Measurements from ENCODE around the gene NECAP2. TPM values are rescaled to one million over a fixed set of nuclear protein-coding genes. Genes with fewer than 3 reads are reported as not detected.

The NECAP2 gene, protein sequence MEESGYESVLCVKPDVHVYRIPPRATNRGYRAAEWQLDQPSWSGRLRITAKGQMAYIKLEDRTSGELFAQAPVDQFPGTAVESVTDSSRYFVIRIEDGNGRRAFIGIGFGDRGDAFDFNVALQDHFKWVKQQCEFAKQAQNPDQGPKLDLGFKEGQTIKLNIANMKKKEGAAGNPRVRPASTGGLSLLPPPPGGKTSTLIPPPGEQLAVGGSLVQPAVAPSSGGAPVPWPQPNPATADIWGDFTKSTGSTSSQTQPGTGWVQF
- 100.0 and 116 TPM in 2 replicates for polyA plus RNA-seq (2012; rRNA removed)
- 87.0 and 99.7 TPM in 2 replicates for polyA plus RNA-seq (2012; cell fraction: cytosol; rRNA removed)
- 84.0 and 90.1 TPM in 2 replicates for polyA plus RNA-seq (2012; cell fraction: nucleus; rRNA removed)

DNA sequence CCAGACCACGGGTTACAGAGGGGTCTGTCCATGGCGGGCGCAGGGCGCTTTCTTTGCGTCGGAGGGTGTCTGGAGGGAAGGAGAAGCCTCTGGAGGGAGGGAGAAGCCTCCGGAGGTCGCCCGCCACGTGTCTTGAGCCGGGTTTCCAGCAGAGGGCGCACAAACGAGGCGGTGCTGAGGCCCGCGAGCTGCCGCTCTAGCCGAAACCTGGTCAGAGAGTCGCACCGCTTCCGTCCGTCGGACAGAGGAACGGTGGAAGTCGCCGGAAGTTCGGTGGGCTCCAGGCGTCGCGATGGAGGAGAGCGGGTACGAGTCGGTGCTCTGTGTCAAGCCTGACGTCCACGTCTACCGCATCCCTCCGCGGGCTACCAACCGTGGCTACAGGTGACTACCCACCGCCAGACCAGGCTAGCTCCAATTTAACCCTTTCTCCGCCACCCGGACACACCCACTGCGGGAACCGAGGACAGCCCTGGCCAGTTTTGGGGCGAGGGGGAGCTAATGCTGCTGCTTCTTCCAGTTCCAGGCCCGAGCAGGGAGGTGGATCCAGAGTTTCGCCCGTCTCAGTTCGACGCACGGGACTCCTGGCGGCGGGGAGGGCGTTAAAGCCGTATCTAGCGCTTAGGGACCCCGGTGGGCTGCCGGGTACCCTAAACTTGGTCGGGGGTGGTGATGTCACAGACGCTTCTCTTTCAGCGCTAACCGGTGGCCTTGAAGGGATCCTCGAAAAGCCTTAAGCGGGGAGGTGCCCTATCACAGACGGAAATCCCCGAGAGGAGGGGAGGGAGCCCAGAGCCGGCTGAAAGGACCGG is at the start of gene NECAP2:
NECAP2 (plus strand) TSS at position 255 of the 812 bp plus-strand sequence; CDS start at position 293, 38 bp downstream.
- peaks cover 9% of the 10 kb centered on the region; the same call in 1 of the 2 replicates for H4K20me1 ChIP-seq (ENCODE audit: insufficient read depth)
- no peaks in the 10 kb centered on the region for H3K27me3 ChIP-seq (ENCODE audit: insufficient read depth)
- peak within 1 kb of the TSS; percentile 77 for H3K4me2 ChIP-seq
- CTCF ChIA-PET = interaction anchor here (0.6 to 2.2 kb wide), 25 partner anchors 9 to 368 kb away, joined by 3 to 15 read pairs (median 4); partner anchors contain the start of genes FAM131C and NBPF1
- H3K27ac ChIP-seq (ENCODE audit: low read depth in 2 of 2, low read length in 1 of 2) = peak within 1 kb of the TSS; percentile 63 to 80
- peaks cover 23 to 24% of the 10 kb centered on the region in 2 experiments for H3K36me3 ChIP-seq (replicated peaks in 1 of 2; ENCODE audit: control insufficient read depth in 1 of 2, insufficient read depth in 2 of 2, low read length in 1 of 2)
- H3K4me1 ChIP-seq (ENCODE audit: control insufficient read depth in 1 of 2, insufficient read depth in 2 of 2, low read depth in 1 of 2, low read length in 1 of 2) = peaks cover 3 to 6% of the 10 kb centered on the region in 2 experiments; a peak in 1 of 4 replicates
- peak within 1 kb of the TSS; percentile 90 to 100 for H3K4me3 ChIP-seq (ENCODE audit: low read depth in 2 of 2, low read length in 1 of 2)
- peak within 1 kb of the TSS; percentile 82 for H3K9ac ChIP-seq
- no peaks in the 10 kb centered on the region for H3K9me3 ChIP-seq
- peaks cover 8% of the 10 kb centered on the region for H3F3A ChIP-seq (replicated peaks; ENCODE audit: insufficient read depth)
- H3K79me2 ChIP-seq (ENCODE audit: insufficient read depth) = peaks cover 49% of the 10 kb centered on the region
- H2AFZ ChIP-seq (ENCODE audit: low read depth) = peak within 1 kb of the TSS; percentile 99; the same call in 1 of the 2 replicates
- POLR2A ChIA-PET = interaction anchor here (0.5 to 1.3 kb wide), 6 partner anchors 13 to 88 kb away, joined by 3 to 5 read pairs (median 3); partner anchors contain the start of gene FBXO42
- DNase-seq = peak; percentile 92
- H3K9me2 ChIP-seq = no peaks in the 10 kb centered on the region
- WGBS (ENCODE audit: low lambda C conversion rate) = 2% methylated on average over 36 of the region's 68 CpGs
- TF ChIP-seq, protein P1, sequence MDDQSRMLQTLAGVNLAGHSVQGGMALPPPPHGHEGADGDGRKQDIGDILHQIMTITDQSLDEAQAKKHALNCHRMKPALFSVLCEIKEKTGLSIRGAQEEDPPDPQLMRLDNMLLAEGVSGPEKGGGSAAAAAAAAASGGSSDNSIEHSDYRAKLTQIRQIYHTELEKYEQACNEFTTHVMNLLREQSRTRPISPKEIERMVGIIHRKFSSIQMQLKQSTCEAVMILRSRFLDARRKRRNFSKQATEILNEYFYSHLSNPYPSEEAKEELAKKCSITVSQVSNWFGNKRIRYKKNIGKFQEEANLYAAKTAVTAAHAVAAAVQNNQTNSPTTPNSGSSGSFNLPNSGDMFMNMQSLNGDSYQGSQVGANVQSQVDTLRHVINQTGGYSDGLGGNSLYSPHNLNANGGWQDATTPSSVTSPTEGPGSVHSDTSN (IDR thresholded peaks at IDR 0.05) = no peak
- TF ChIP-seq FOSL2 (IDR thresholded peaks at IDR 0.05; ENCODE audit: borderline replicate concordance, low read depth) (no peak), ELF1 (IDR thresholded peaks at IDR 0.05) (peak; percentile 75), JUND (IDR thresholded peaks at IDR 0.05) (no peak), SMC3 (IDR thresholded peaks at IDR 0.05; ENCODE audit: low read depth, low read length) (peak; percentile 49), GABPA (IDR thresholded peaks at IDR 0.05; ENCODE audit: low read depth) (peak; percentile 91), FOXM1 (IDR thresholded peaks at IDR 0.05; ENCODE audit: low read depth) (no peak), GATA2 (CRISPR knock-in tag; IDR thresholded peaks at IDR 0.05) (no peak), CHD2 (IDR thresholded peaks at IDR 0.05; ENCODE audit: low read length, partially characterized antibody) (peak; percentile 78), TAF1 (IDR thresholded peaks at IDR 0.05; ENCODE audit: borderline replicate concordance, low read depth, low read length) (peak; percentile 90), RFX5 (IDR thresholded peaks at IDR 0.05; ENCODE audit: low read length) (0 out of 2 replicates have a peak, but pooled peaks have one; percentile 46), RXRA (IDR thresholded peaks at IDR 0.05; ENCODE audit: borderline replicate concordance, low read depth) (no peak), TCF12 (IDR thresholded peaks at IDR 0.05) (no peak), SIN3A (IDR thresholded peaks at IDR 0.05; ENCODE audit: borderline replicate concordance, low read depth, low read length) (peak; percentile 91), NFIC (IDR thresholded peaks at IDR 0.05; ENCODE audit: borderline replicate concordance) (no peak), YY1 (IDR thresholded peaks at IDR 0.05; ENCODE audit: low read depth) (peak; percentile 77), FOXJ3 (CRISPR knock-in tag; IDR thresholded peaks at IDR 0.05) (peak; percentile 76; the same call in 1 of the 2 replicates), MEF2A (IDR thresholded peaks at IDR 0.05; ENCODE audit: borderline replicate concordance, low read depth) (no peak), NRF1 (IDR thresholded peaks at IDR 0.05; ENCODE audit: low read depth, low read length) (no peak), RAD21 (IDR thresholded peaks at IDR 0.05; ENCODE audit: low read length) (peak; percentile 30)
- TF ChIP-seq, protein P2, sequence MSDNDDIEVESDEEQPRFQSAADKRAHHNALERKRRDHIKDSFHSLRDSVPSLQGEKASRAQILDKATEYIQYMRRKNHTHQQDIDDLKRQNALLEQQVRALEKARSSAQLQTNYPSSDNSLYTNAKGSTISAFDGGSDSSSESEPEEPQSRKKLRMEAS (IDR thresholded peaks at IDR 0.05; ENCODE audit: low read depth) = peak; percentile 99
- TF ChIP-seq, protein P3, sequence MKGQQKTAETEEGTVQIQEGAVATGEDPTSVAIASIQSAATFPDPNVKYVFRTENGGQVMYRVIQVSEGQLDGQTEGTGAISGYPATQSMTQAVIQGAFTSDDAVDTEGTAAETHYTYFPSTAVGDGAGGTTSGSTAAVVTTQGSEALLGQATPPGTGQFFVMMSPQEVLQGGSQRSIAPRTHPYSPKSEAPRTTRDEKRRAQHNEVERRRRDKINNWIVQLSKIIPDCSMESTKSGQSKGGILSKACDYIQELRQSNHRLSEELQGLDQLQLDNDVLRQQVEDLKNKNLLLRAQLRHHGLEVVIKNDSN (IDR thresholded peaks at IDR 0.05; ENCODE audit: borderline replicate concordance, low read depth) = no peak
- TF ChIP-seq, protein P4, sequence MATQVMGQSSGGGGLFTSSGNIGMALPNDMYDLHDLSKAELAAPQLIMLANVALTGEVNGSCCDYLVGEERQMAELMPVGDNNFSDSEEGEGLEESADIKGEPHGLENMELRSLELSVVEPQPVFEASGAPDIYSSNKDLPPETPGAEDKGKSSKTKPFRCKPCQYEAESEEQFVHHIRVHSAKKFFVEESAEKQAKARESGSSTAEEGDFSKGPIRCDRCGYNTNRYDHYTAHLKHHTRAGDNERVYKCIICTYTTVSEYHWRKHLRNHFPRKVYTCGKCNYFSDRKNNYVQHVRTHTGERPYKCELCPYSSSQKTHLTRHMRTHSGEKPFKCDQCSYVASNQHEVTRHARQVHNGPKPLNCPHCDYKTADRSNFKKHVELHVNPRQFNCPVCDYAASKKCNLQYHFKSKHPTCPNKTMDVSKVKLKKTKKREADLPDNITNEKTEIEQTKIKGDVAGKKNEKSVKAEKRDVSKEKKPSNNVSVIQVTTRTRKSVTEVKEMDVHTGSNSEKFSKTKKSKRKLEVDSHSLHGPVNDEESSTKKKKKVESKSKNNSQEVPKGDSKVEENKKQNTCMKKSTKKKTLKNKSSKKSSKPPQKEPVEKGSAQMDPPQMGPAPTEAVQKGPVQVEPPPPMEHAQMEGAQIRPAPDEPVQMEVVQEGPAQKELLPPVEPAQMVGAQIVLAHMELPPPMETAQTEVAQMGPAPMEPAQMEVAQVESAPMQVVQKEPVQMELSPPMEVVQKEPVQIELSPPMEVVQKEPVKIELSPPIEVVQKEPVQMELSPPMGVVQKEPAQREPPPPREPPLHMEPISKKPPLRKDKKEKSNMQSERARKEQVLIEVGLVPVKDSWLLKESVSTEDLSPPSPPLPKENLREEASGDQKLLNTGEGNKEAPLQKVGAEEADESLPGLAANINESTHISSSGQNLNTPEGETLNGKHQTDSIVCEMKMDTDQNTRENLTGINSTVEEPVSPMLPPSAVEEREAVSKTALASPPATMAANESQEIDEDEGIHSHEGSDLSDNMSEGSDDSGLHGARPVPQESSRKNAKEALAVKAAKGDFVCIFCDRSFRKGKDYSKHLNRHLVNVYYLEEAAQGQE (IDR thresholded peaks at IDR 0.05; ENCODE audit: low read depth, low read length) = peak; percentile 55
- TF ChIP-seq, protein P5, sequence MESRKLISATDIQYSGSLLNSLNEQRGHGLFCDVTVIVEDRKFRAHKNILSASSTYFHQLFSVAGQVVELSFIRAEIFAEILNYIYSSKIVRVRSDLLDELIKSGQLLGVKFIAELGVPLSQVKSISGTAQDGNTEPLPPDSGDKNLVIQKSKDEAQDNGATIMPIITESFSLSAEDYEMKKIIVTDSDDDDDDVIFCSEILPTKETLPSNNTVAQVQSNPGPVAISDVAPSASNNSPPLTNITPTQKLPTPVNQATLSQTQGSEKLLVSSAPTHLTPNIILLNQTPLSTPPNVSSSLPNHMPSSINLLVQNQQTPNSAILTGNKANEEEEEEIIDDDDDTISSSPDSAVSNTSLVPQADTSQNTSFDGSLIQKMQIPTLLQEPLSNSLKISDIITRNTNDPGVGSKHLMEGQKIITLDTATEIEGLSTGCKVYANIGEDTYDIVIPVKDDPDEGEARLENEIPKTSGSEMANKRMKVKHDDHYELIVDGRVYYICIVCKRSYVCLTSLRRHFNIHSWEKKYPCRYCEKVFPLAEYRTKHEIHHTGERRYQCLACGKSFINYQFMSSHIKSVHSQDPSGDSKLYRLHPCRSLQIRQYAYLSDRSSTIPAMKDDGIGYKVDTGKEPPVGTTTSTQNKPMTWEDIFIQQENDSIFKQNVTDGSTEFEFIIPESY (IDR thresholded peaks at IDR 0.05; ENCODE audit: borderline replicate concordance, low read depth) = no peak

Data from SK-N-SH (cell line).